Stimulated activated CD4-positive, alpha-beta T cell treated with anti-CD3 and anti-CD28 coated beads, TNF-alpha, amount 100 ng/mL, for 4 hours (primary cell): ENCODE measurements around the gene HNRNPAB.
"Not testable (repeated sequence)": the region's sequence is repeated elsewhere in the genome, so short reads cannot be mapped to it uniquely, and the experiment has no call there.

Experiments used
- DNase-seq, 3 experiments: peaks; one replicate each; pipeline ENCODE4 v3.0.0-alpha.2; 2020; ENCODE audit warnings: low read depth in 3 of 3

The HNRNPAB gene

GRCh38 chr5:178212241-178213002 is 8.1 kb downstream of the HNRNPAB start:
- DNase-seq = no peak

- no peak for DNase-seq
Measured at GRCh38 chr5:178213003-178213461, 8.7 kb downstream of the HNRNPAB start.

GRCh38 chr5:178213748-178214151 is 9.4 kb downstream of the HNRNPAB start:
- no peak for DNase-seq

GRCh38 chr5:178214160-178214803 is 9.9 kb downstream of the HNRNPAB start:
- DNase-seq = no peak

GRCh38 chr5:178215280-178216002 is 11.1 kb downstream of the HNRNPAB start:
- no peak for DNase-seq

GRCh38 chr5:178216088-178216534 is 11.8 kb downstream of the HNRNPAB start:
- no peak for DNase-seq

GRCh38 chr5:178216779-178217178 is 12.4 kb downstream of the HNRNPAB start:
- no peak for DNase-seq

- DNase-seq = no peak
Measured at GRCh38 chr5:178218237-178218776, 14.0 kb downstream of the HNRNPAB start.

GRCh38 chr5:178218827-178219226 is 14.5 kb downstream of the HNRNPAB start:
- DNase-seq = no peak

- no peak for DNase-seq
Measured at GRCh38 chr5:178221282-178221681, 16.9 kb downstream of the HNRNPAB start.

GRCh38 chr5:178221853-178222252 is 17.5 kb downstream of the HNRNPAB start:
- no peak for DNase-seq

GRCh38 chr5:178222292-178222691 is 18.0 kb downstream of the HNRNPAB start:
- no peak for DNase-seq

- DNase-seq = no peak
Measured at GRCh38 chr5:178223196-178223773, 19.0 kb downstream of the HNRNPAB start.

- DNase-seq = no peak
Measured at GRCh38 chr5:178223828-178224335, 19.5 kb downstream of the HNRNPAB start.

- DNase-seq = no peak
Measured at GRCh38 chr5:178224403-178224802, 20.1 kb downstream of the HNRNPAB start.

- DNase-seq = no peak
Measured at GRCh38 chr5:178225174-178225573, 20.8 kb downstream of the HNRNPAB start.

GRCh38 chr5:178227138-178227659 is 22.9 kb downstream of the HNRNPAB start:
- no peak for DNase-seq

- DNase-seq = no peak
Measured at GRCh38 chr5:178227929-178228328, 23.6 kb downstream of the HNRNPAB start.

- no peak for DNase-seq
Measured at GRCh38 chr5:178228609-178229008, 24.3 kb downstream of the HNRNPAB start.

GRCh38 chr5:178229111-178229510 is 24.8 kb downstream of the HNRNPAB start:
- DNase-seq = not testable (repeated sequence)

- DNase-seq = no peak
Measured at GRCh38 chr5:178229861-178230260, 25.5 kb downstream of the HNRNPAB start.
